ENCODE data around the gene PDZK1IP1.
"Not testable (repeated sequence)": the region's sequence is repeated elsewhere in the genome, so short reads cannot be mapped to it uniquely, and the experiment has no call there.

Gene PDZK1IP1

DNA sequence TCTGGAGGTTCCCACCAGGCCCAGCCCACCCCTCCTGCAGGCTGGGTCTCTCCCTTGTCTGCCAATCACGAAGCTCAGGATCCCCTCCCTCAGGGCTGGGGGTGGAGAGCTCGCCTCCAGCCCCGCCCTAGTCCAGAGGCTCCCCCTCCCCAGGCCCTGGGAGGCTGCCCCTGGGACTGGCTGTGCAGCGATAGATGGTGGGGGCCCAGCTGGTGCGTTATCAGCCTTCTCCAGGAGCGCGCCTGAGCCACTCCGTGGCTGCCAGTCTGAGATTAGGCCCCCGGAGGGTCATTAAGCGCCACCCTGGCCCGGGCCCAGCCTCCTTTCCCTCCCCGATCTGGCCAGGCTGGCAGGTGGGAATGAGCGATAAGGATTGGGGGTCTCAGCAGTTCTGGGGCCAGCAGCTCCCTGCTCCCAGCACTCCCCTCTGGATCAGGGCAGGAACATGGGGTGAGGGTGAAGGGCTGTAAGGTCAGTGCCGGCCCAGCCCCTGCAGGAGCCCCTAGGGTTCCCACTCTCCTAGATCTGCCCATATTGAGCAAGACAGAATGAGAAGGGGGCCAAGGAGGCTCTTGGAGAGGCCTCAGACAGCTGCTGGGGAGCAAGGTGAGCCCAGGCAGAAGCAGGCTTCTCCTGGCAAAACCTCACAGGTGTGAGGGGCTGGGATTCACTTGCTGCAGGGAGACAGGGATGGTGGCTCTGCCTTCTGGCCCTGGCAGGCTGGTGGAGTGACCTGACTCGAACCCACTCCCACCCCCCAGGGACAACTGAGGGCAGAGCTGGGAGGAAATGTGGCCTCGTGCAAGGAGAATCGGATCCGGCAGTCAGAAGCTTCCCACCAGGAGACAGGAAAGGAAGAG lies 8.5 kb downstream of the PDZK1IP1 start:
- no peak for DNase-seq (ENCODE audit: low read depth)

DNA sequence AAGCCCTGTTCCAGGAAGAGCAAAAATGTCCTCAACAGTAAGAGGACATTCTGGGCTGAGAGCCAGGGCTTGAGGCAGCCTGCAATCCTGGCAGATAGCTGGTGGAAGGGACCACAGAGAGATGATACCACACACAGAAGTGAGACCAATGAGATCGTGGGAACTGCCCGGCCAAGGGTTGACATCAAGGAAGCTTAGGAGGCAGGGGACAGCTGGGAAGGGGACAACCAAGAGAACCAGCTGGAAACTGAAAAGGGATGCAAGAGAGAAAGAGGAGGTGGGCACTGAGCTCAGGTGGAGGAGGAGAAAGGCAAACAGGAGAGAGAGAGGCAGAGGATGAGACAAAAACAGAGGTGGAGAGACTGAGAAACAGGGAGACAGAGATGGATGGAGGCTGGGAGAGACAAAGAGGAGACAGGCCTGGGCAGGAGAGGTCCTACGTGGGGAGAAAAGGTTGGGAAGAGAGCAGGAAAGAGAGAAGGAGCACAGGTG lies 9.2 kb downstream of the PDZK1IP1 start:
- no peak for DNase-seq (ENCODE audit: low read depth)

GRCh38 chr1:47179988-47180563 lies 9.8 kb downstream of the PDZK1IP1 start:
- DNase-seq (ENCODE audit: low read depth) = no peak

DNA sequence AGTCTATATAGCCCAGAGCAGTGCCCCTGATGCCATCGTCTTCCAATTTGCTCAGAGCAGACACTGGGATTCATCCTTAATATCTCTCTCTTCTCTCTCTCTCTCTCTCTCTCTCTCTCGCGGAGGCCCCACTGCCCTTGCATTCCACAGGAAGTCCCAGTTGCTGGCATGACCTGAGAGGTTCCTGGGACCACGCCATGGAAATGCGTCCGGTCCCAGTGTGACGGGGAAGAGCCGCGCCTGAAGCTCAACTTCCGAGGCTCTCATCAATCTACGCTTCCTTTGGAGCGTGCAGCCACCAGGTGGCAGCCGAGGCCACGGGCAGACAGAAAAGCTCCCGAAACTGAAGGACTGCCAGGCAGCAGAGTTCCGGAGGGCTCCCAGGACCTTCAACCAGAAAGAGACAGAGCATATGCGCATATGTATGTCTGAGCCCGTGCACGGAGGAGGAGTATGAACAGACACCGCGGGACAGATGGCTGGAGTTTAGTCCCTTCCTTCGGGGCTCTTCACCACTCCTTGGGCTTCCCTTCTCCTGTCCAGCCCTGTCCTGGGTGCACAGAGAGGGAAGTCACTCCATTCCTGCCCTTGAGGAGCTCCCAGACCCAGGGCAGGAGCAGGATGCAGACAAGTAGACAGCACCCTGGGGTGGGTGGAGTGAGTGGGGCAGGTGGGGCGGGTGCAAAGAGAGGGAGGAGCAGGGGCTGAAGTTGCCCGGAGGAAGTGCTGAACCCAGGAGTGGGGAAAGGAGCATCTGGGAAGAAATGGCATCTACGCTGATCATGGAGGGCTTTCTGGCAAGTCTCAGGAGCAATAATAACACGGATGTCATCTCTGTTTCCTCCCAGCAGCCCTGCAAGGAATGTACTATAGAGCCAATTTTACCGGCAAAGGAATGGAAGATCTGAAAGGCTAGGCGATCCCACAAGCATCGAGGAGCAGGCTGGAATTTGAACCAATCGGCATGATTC lies 10.5 kb downstream of the PDZK1IP1 start:
- DNase-seq (ENCODE audit: low read depth) = peak; percentile 76

DNA sequence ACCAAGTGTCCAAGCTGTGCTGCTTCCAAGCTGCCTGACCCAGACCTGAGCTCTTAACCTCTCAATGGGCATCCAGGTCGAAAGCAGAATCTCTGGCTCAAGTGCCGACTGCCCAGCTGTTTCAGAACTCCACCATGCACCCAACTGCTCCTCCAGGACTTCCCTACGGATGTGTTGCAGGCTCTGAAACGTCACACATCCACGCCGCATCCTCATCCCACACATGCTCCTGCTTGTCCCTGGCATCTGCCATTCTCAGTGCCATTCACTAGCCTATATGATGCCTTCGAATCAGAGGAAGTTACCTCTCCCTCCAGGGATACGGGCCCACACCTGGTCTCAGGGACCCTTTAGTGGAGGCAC lies 11.2 kb downstream of the PDZK1IP1 start:
- DNase-seq (ENCODE audit: low read depth) = no peak

DNA sequence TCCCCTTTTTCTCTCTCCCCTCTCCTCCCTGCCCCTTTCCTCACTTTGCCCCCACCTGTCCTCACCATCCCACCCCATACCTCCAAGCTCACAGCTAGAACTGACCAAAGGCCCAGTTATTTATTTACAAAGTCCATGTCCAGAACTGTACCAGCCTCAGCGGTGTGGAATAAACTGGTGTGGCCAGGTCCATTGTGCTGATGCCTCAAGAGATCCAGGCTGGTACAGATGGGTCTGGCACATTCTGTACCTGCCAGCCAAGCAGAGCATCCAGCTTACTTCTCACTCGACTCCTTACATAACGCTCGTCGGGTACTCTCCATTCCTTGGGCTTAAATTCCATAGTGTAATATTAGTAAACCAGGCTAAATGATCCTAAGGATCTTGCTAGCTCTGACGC lies 11.8 kb downstream of the PDZK1IP1 start:
- DNase-seq (ENCODE audit: low read depth) = no peak

DNA sequence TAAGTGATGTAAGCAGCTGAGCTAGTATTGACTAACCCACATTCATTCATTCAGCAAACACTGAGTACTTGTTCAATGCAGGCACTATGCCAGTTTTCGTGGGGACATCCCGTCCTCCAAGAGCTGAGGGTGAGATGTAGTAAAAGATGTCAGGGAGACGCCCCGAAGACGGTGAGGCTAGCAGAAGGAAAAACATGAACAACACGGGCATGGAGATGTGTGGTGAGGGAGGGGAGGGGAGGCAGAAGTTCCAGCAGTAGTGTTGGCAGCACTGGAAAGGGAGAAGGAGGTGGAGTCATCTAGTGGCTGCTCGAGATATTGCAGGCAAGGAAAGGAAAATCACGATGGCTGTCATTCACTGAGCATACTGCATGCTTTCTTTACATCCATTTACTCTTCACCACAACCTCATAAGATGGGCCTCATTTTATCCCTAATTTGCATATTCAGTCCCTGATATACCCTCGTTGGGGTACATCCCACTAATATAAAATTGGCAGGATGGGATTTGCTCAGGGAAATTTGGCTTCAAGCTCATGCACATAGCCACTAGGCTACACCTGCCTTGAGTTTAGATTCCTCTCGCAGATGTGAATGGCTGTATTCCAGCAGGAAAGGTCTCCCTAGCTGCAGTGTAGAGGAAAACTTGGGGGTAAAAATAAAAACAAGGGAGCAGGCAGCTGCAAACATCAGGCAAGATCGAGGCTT lies 14.5 kb downstream of the PDZK1IP1 start:
- peak; percentile 12 for DNase-seq (ENCODE audit: low read depth)

DNA sequence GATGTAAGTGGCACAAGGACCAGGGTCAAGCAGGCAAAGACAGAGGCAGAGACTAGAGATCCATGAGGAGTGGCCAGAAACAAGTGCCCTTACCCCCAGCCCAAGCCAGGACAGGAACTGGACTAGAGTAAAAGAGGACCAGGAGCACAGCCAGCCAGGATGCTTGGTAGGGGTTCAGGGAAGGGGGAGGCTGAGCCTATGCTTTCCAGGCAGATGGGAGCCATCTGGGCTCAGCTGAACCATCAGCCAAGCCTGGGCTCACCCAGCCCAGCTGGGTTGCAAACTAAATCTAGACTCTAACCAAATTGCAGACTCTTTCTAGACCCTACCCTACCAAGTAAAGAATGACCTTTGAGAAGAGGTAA lies 15.2 kb downstream of the PDZK1IP1 start:
- no peak for DNase-seq (ENCODE audit: low read depth)

DNA sequence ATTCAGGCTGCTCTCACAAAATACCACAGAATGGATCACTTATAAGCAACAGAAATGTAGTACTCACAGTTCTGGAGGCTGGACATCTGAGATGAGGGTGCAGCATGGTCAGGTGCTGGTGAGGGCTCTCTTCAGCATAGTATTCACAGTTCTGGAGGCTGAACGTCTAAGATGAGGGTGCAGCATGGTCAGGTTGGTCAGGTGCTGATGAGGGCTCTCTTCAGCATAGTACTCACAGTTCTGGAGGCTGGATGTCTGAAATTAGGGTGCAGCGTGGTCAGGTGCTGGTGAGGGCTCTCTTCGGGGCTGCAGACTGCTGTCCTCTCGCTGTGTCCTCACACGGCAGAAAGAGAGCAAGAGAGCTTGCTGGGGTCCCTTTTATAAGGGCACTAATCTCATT lies 17.1 kb downstream of the PDZK1IP1 start:
- no peak for DNase-seq (ENCODE audit: low read depth)

GRCh38 chr1:47164552-47164951 lies 25.3 kb downstream of the PDZK1IP1 start:
- DNase-seq (ENCODE audit: low read depth) = no peak

GRCh38 chr1:47161298-47162040 lies 28.4 kb downstream of the PDZK1IP1 start:
- DNase-seq (ENCODE audit: low read depth) = no peak

DNA sequence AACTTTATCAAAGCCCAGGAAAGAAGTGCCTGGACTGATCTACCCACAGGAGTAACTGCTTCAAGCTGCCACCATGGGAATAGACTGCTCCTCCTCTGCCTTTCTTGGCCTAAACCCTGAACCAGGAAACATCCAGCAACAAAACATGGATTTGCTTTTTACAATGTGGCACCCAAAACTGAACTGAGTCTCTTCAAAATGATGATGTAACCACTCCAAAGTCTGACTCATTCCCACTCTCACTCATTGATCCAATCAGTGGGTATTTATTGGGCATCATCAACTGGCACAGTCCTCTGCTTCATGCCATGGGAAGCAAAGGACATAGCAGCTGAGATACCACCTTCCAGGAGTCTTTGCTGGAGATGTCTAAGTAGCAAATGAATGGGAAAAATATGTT lies 29.1 kb downstream of the PDZK1IP1 start:
- no peak for DNase-seq (ENCODE audit: low read depth)

DNA sequence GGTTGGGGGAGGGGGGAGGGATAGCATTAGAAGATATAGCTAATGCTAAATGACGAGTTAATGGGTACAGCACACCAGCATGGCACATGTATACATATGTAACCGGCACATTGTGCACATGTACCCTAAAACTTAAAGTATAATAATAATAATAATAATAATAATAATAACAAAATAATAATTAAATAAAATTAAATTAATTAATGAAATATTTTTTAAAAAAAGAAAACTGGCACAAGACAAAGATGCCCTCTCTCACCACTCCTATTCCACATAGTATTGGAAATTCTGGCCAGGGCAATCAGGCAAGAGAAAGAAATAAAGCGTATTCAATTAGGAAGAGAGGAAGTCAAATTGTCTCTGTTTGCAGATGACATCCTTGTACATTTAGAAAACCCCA lies 31.9 kb downstream of the PDZK1IP1 start:
- DNase-seq (ENCODE audit: low read depth) = not testable (repeated sequence)

DNA sequence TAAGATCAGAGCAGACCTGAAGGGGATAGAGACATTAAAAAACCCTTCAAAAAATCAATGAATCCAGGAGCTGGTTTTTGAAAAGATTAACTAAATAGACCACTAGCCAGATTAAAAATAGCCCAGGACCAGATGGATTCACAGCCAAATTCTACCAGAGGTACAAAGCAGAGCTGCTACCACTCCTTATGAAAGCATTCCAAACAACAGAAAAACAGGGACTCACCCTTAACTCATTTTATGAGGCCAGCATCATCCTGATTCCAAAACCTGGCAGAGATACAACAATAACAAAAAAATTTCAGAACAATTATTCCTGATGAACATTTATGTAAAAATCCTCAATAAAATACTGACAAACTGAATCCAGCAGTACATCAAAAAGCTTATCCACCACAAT lies 33.4 kb downstream of the PDZK1IP1 start:
- DNase-seq (ENCODE audit: low read depth) = not testable (repeated sequence)

- DNase-seq (ENCODE audit: low read depth) = not testable (repeated sequence)
Observed at GRCh38 chr1:47149162-47149561, 40.7 kb downstream of the PDZK1IP1 start.

GRCh38 chr1:47147047-47147785 lies 42.6 kb downstream of the PDZK1IP1 start:
- no peak for DNase-seq (ENCODE audit: low read depth)

DNA sequence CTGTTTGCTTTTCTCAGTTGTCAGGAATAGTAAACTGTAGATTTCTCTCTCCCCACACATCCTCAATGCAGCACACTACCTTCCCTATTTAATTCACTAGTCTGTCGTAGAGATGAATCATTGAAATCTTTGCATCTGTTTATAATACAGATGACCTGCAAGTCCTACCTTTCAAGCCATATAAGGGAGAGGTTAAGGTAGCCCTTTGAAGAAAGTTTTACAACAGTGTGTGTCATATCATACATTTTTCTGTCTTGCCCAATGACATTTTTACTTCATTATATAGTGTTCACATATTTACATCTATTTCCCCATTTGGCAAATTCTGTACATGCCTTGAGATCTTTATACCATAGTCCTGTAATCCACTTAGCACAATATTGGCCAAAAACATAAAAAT lies 43.3 kb downstream of the PDZK1IP1 start:
- not testable (repeated sequence) for DNase-seq (ENCODE audit: low read depth)

DNA sequence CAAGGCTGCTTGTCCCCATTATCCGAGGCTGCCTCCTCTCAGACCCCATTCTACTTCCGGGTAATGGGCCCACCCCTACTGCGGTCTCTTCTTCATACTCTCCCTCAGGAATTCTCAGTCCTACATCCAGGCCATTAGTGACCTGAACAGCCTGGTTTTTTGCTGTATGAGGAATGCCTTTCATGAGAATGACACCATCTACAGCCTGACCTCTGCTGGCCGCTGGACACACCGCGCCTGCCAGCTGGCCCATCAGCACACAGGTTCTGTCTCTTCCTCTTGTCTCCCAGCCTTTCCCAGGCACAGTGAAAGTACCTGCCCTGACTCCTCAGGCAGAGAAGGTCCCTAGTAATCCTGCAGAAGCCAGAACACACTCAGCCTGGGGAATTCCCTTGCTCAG lies 46.2 kb downstream of the PDZK1IP1 start:
- not testable (repeated sequence) for DNase-seq (ENCODE audit: low read depth)

DNA sequence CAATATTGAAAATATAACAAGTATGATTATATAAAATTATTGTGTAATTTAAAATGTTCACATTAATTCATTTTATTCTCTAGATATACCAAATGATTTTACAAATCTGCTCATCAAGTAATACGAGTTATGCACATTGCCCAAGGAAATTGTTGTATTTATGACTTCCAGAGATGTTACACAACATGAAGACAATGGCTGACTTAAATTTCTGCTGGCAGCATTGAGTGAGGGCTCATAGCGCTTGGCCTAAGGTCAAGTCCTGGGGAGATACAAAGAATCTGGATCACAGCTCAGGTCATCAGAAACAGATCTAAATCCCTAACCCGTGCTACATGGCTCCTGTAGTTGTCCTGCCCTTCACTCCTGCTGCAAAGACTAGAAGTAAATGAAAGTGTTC lies 49.5 kb downstream of the PDZK1IP1 start:
- DNase-seq (ENCODE audit: low read depth) = not testable (repeated sequence)

- DNase-seq (ENCODE audit: low read depth) = no peak
Observed at GRCh38 chr1:47137925-47138615, 51.8 kb downstream of the PDZK1IP1 start.

All from GM04503 (cell line).